GM21381 (cell line): ENCODE results near the gene ZNF525.
"Not testable (repeated sequence)": the region's sequence is repeated elsewhere in the genome, so short reads cannot be mapped to it uniquely, and the experiment has no call there.

Experiments
- ATAC-seq: cut with Tn5 transposase; IDR thresholded peaks from one replicate; pipeline ENCODE4 v1.9.1; 2021; ENCODE audit warnings: mild to moderate bottlenecking, moderate library complexity; ENCODE audit not compliant: unreplicated experiment

The ZNF525 gene

DNA sequence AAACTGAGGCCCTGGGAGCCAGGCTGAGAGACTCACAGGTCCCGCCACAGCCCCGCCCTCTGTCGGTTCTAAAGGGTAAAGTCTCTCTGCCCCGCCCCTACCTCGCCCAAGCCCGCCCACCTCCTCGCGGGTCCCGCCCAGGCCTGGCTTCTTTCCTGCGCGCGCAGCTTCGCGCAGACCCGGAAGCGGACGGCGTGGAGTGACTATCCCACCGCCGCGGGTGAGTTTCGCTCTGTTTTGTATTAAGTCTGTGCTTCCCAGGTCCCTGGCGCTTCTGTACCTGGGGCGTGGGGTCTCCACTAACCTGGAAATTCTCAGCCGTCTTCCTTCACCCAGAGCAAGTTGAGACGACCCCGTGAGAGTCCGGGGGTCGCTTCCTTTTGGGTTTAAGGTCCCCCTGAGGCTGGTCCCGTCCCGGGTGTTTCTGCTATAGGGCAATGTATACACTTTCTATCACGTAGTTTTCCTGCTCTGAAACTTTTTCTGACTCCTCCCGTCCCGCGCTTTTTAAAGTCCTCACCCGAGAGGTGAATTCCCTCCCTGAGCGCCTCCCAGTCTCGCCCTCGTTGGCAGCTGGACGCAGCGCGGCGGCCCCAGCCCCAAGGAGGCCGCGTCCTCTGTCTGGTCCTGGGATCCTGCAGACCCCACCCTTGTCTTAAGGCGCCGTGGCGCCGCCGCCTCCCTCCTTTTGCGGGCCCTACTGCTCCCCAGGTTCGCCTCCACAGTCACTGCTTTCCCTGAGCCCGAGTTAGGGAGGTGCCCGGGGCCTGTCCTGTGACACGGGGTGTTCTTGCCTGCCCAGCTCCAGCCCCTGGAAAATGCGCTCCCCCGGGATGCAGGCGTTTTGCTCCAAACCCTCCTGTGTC is 29.7 kb downstream of the ZNF525 start, which contains the start of gene ZNF765:
Gene ZNF765 (plus strand): TSS at position 176 of the 866 bp plus-strand sequence. CDS start 2,867 bp downstream, outside the sequence.
- peak; percentile 90 for ATAC-seq

DNA sequence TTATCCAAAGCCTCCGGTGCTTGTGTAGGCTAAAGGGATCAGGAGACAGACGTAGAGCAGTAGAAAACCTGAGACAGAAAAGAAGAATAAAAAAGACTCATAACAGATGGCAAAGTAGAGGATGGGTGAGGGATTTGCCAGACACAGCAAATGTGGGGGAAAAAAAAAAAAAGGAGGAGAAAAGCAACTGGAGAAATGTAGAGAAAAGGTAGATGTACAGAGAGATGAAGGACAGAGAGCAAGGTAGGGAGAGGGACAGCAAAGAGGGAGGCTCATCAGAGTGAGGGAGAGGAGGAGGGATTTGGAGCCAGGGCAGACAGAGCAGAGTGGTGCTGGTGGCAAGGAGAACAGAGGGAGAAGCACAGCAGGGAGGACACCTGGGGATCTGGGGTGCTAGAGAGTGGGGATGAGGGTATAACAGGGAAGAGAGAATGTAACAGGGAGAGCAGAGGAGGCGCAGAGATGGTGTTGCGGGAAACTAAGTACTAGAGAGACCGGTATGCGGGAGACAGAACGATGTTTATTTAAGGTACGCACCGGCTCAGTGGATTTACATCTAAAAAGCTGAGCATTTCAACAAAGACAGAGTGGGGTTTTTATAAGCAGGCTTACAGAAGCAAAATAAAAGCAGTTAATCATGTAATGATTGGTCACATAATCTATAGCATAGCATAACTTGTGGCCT is 30.5 kb downstream of the ZNF525 start:
- not testable (repeated sequence) for ATAC-seq

DNA sequence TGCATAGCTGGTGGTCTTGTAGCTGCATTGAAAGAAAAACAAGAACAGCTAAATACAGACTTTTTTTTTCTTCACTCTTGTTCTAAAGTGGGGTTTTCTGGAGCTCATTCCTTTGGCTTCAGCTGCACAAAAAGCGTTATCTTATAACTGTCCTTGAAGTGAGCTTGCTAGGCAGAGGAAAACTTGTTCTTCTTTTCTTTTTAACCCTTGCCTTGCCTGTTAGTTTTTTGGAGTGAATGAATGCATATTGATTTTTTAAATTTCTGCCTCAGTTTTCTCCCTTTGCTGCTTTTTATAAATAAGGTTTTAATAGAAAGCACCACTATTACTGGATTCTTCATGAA is 31.0 kb downstream of the ZNF525 start:
- no peak for ATAC-seq

DNA sequence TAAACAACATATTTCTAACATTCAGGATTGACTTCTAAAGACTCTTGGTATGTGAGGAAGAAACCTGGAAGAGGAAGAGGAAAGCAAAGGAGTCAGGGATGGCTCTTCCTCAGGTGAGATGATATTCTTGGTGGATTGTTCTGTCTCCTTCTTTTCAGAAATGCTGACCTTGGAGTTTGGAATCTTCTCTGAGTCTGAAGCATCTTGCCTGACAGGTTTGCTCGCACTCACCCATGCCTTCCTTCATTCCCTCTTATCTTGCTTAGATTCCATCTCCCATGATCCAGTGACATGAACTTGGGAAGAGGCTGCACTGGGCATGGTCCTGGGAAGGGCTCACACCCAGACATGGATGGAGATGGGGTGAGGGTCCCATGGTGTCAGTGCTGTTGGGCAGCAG is 32.4 kb downstream of the ZNF525 start:
- ATAC-seq: not testable (repeated sequence)

DNA sequence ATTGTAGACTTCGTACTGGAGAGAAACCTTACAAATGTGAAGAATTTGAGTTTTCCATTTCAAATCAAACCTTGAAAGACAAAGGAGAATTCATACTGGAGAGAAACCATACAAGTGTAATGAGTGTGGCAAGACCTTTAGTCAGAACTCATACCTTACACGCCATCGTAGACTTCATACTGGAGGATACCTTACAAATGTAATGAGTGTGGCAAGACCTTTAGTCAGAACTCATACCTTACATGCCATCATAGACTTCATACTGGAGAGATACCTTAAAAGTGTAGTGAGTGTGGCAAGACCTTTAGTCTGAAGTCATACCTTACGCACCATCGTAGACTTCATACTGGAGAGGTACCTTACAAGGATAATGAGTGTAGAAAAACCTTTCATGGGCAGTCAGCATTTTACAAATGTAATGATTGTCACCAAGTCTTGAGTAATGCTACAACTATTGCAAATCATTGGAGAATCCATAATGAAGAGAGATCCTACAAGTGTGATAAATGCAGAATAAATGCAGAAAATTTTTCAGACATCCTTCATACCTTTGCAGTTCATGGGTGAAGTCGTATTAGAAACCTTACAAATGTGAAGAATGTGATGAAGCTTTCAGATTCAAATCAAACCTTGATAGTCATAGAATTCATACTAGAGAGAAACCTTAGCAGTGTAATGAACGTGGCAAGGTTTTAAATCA is 44.1 kb downstream of the ZNF525 start:
- ATAC-seq: no peak

DNA sequence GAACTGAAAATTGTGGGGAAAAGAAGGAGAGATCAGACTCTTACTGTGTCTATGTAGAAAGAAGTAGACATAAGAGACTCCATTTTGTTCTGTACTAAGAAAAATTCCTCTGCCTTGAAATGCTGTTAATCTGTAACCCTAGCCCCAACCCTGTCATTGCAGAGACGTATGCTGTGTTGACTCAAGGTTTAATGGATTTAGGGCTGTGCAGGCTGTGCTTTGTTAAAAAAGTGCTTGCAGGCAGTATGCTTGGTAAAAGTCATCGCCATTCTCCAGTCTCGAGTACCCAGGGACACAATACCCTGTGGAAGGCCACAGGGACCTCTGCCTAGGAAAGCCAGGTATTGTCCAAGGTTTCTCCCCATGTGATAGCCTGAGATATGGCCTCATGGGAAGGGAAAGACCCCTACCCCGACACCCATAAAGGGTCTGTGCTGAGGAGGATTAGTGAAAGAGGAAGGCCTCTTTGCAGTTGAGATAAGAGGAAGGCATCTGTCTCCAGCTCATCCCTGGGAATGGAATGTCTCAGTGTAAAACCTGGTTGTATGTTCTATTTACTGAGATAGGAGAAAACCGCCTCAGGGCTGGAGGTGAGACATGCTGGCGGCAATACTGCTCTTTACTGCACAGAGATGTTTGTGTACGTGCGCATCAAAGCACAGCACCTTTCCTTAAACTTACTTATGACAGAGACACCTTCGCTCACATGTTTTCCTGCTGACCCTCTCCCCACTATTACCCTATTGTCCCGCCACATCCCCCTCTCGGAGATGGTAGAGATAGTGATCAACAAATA is 55.2 kb downstream of the ZNF525 start:
- not testable (repeated sequence) for ATAC-seq

DNA sequence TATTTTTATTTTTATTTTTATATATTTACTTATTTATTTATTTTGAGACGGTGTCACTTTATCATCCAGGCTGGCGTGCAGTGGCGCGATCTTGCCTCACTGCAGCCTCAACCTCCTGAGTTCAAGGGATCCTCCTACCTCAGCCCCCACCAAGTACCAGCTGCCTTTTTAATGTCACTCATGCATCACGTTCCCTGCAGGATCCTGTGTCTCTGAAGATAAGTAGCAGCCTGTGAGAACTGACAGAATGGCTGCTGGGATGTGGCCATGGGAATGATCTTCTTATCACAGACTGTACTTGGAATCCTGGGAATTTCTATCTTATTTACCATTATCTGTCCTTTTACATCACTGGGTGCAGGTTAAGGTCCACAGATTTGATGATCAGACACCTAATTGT is 57.0 kb downstream of the ZNF525 start:
- no peak for ATAC-seq

DNA sequence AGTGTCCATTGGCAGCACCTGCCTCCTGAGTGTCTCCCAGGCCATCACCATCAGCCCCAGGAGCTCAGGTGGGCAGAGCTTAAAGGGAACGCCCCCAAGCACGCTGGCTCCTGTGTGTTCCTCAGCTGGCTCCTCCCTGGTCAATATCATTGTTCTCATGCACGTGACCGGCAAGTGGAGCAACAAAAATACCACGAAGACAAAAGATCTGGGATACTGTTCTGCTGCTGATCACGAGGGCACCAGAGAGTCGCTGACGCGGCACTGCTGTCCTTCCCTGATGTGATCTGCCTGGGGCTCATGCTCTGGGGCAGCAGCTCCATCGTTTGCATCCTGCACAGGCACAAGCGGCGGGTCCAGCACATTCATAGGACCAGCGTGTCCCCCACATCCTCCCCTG is 57.6 kb downstream of the ZNF525 start:
- ATAC-seq: not testable (repeated sequence)

DNA sequence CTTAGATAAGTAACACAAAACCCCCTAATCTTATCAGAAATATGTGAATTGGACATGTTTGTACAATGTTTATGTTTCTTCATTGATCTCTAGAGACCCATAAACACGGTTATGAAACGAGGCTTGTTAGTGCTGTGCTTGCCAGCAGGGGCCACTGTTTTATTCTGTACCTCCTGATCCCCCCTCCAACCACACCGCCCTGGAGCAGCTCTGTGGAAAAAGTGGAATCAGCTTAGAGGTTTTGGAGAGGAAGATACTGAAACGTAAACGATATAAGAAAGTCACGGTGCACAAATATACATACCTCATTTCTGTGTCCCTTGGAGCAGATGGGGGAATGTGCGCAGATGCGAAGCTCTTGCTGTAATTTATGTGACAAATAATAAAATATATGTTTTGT is 58.2 kb downstream of the ZNF525 start:
- not testable (repeated sequence) for ATAC-seq

DNA sequence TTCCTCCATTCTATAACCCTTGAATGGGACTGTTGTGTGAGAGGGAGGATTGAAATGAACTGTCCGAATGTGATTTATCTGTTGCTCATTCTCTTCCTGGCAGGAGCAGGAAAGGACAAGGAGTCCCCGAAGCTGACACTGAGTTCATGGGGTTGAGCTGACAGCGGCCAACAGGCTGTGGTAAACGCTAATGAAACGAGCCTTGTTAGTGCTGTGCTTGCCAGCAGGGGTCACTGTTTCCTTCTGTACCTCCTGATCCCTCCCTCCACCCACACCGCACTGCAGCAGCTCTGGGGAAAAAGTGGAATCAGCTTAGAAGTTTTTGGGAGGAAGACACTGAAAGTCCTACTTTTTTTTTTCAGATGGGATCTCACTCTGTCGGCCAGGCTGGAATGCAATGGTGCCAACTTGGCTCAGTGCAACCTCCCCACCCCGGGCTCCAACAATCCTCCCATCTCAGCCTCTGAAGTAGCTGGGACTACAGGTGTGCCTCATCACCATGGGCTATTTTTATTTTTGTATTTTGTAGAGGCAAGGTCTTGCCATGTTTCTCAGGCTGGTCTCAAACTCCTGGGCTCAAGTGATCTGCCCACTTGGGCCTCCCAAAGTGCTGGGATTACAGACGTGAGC is 59.6 kb downstream of the ZNF525 start:
- no peak for ATAC-seq

DNA sequence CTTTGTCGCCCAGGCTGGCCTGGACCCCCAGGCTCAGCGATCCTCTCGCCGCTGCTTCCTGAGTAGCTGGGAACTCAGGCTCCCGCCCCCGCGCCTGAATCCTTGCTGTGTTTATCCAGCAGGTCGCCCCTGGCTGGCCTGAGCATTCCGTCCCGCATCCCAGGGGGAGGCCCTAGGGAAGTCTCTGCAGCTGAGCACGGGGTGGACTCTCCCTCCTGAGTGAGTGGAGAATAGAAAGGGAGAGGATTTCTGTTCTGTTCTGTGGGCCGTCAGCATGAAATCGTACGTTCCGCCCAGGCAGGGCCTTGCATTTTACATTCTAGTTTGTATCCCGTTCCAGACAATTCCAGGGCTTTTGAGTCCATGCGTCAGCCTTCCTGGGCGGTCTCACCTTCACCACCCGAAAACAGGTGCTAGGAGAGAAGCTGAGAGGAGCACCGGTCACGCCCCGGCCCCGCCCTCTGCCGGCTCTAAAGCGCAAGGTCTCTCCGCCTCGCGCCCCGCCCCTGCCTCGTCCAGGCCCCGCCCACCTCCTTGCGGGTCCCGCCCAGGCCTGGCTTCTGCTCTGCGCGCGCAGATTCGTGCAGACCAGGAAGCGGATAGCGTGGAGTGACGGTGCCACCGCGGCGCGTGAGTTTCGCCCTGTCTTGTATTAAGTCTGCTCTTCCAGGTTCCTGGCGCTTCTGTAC is 66.0 kb downstream of the ZNF525 start, which contains the start of gene ZNF761:
Gene ZNF761 (plus strand): TSS at position 586 of the 689 bp plus-strand sequence. CDS start 15,285 bp downstream, outside the sequence.
- ATAC-seq: peak; percentile 97

DNA sequence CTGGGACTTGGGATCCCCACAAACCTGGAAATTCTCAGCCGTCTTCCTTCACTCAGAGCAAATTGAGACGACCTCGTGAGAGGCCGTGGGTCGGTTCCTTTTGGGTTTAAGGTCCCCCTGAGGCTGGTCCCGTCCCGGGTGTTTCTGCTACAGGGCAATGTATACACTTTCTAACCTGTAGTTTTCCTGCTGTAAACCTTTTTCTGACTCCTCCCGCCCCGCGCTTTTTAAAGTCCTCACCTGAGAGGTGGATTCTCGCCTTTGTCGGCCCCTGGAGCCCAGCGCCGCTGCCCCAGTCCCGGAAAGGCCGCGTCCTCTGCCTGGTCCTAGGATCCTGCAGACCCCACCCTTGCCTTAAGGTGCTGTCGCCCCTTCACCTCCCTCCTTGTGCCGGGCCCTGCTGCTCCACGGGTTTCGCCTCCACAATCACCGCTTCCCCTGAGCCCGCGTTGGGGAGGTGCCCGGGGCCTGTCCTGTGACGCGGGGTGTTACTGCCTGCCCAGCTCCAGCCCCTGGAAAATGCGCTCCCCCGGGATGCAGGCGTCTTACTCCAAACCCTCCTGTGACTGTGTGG is 66.7 kb downstream of the ZNF525 start:
- peak; percentile 35 for ATAC-seq
